ENCODE results near the gene CDK14. TPM values are rescaled to one million over a fixed set of nuclear protein-coding genes. Genes with fewer than 3 reads are reported as not detected.

The CDK14 gene
- total and polyA plus RNA-seq, 2 donors (not counting 1 experiment from before 2014, with no cell fraction given): 23.6 to 41.1 TPM

DNA sequence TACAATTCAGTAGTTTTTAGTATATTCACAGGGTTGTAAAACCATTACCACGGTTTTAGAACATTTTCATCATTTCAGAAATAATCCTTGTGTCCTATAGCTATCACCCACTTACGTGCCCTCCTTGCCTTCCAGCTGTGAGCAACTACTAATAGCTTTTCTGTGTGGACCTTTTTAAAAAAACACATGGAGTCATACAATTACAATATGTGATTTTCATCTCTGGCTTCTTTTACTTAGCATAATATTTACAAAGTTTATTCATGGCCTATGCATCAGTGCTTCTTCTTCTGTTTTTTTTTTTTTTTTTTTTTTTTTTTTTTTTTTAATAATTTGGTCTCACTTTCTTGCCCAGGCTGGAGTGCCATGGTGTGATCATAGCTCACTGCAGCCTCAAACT lies 76.1 kb downstream of the CDK14 start:
- Histone ChIP-seq H3K4me3 (replicated peaks in 1 of 4; ENCODE audit: control extremely low read depth in 1 of 4, insufficient read depth in 1 of 4, low read depth in 3 of 4, low read length in 4 of 4) (no peak overlapping the region), H3K36me3 (ENCODE audit: control insufficient read depth, insufficient read depth, low read length) (no peaks in the 10 kb centered on the region), H3K79me2 (ENCODE audit: control insufficient read depth, insufficient read depth, low read length) (peaks cover 17% of the 10 kb centered on the region), H3K27ac (ENCODE audit: insufficient read depth, low read length) (no peak overlapping the region), H3K9me3 (ENCODE audit: control insufficient read depth, insufficient read depth, low read depth, low read length) (no peaks in the 10 kb centered on the region), H3K4me2 (ENCODE audit: extremely low read depth, insufficient read depth, low read length) (no peak overlapping the region), H3K4me1 (ENCODE audit: control insufficient read depth, extremely low read depth, insufficient read depth, low read length) (no peaks in the 10 kb centered on the region), H3K9ac (ENCODE audit: insufficient read depth, low read length) (no peak overlapping the region), H3K27me3 (ENCODE audit: control insufficient read depth, insufficient read depth, low read length) (no peaks in the 10 kb centered on the region), H4K20me1 (ENCODE audit: control insufficient read depth, extremely low read depth, insufficient read depth, low read length) (no peaks in the 10 kb centered on the region), H2AFZ (ENCODE audit: low read length) (no peak overlapping the region)
- no peak for TF ChIP-seq CTCF (conservative IDR thresholded peaks at IDR 0.05 in 1 of 2, IDR thresholded peaks at IDR 0.05 in 1 of 2; ENCODE audit: low read depth in 1 of 2, low read length in 2 of 2)
- TF ChIP-seq EZH2 (IDR thresholded peaks at IDR 0.05; ENCODE audit: low read length, missing control alignments): no peak
- DNase-seq (ENCODE audit: low read depth in 2 of 2): no peak

DNA sequence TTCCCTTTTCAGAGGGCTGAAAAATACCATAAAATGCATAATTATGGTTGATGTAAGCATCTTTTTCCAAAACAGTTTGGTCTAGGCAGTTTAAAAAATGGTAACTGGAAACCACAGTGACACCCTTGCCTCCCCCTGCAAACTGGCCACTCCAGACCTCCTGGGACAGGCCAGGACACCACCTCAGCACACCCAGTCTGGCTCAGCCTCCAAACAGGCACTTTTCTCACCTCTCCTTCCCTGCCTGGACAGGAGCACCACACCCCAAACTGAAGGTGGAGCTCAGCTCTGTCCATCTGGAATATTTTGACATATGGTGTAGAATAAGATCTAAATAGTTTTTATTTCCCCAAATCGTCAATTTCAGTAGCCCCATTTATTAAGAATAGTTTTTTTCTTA lies 78.5 kb downstream of the CDK14 start:
- Histone ChIP-seq H3K36me3 (ENCODE audit: control insufficient read depth, insufficient read depth, low read length) (no peaks in the 10 kb centered on the region), H4K20me1 (ENCODE audit: control insufficient read depth, extremely low read depth, insufficient read depth, low read length) (no peaks in the 10 kb centered on the region), H3K27ac (ENCODE audit: insufficient read depth, low read length) (no peak overlapping the region), H3K79me2 (ENCODE audit: control insufficient read depth, insufficient read depth, low read length) (peaks cover 23% of the 10 kb centered on the region), H2AFZ (ENCODE audit: low read length) (no peak overlapping the region), H3K9ac (ENCODE audit: insufficient read depth, low read length) (no peak overlapping the region), H3K4me1 (ENCODE audit: control insufficient read depth, extremely low read depth, insufficient read depth, low read length) (peaks cover 3% of the 10 kb centered on the region), H3K9me3 (ENCODE audit: control insufficient read depth, insufficient read depth, low read depth, low read length) (no peaks in the 10 kb centered on the region), H3K4me3 (replicated peaks in 1 of 4; ENCODE audit: control extremely low read depth in 1 of 4, insufficient read depth in 1 of 4, low read depth in 3 of 4, low read length in 4 of 4) (no peak overlapping the region), H3K4me2 (ENCODE audit: extremely low read depth, insufficient read depth, low read length) (no peak overlapping the region), H3K27me3 (ENCODE audit: control insufficient read depth, insufficient read depth, low read length) (no peaks in the 10 kb centered on the region)
- TF ChIP-seq CTCF (conservative IDR thresholded peaks at IDR 0.05 in 1 of 2, IDR thresholded peaks at IDR 0.05 in 1 of 2; ENCODE audit: low read depth in 1 of 2, low read length in 2 of 2) (no peak), EZH2 (IDR thresholded peaks at IDR 0.05; ENCODE audit: low read length, missing control alignments) (no peak)
- DNase-seq (ENCODE audit: low read depth in 2 of 2): no peak

DNA sequence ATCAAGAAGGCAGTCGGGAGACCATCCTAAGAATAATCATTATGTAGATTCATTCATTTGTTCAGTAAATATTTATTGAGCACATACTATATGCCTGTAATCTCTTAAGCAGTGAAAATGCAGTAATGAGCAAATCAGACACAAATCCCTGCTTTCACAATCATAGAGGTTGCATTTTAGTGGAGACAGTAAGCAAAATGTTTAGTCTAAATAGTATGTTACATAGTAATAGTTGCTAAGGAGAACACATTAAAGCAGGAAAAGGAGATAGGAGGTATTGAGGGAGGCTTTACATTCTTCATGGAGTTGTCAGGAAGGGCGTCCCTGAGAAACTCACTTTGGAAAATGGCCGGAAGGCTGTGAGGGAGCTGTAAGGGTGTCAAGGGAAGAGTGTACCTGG lies 79.9 kb downstream of the CDK14 start:
- no peak for DNase-seq (ENCODE audit: low read depth in 2 of 2)
- TF ChIP-seq CTCF (conservative IDR thresholded peaks at IDR 0.05 in 1 of 2, IDR thresholded peaks at IDR 0.05 in 1 of 2; ENCODE audit: low read depth in 1 of 2, low read length in 2 of 2) (no peak), EZH2 (IDR thresholded peaks at IDR 0.05; ENCODE audit: low read length, missing control alignments) (no peak)
- H3K79me2 ChIP-seq (ENCODE audit: control insufficient read depth, insufficient read depth, low read length): peaks cover 18% of the 10 kb centered on the region
- H3K9me3 ChIP-seq (ENCODE audit: control insufficient read depth, insufficient read depth, low read depth, low read length): no peaks in the 10 kb centered on the region
- no peak overlapping the region for H2AFZ ChIP-seq (ENCODE audit: low read length)
- H3K9ac ChIP-seq (ENCODE audit: insufficient read depth, low read length): no peak overlapping the region
- no peak overlapping the region for H3K27ac ChIP-seq (ENCODE audit: insufficient read depth, low read length)
- H3K36me3 ChIP-seq (ENCODE audit: control insufficient read depth, insufficient read depth, low read length): no peaks in the 10 kb centered on the region
- H4K20me1 ChIP-seq (ENCODE audit: control insufficient read depth, extremely low read depth, insufficient read depth, low read length): no peaks in the 10 kb centered on the region
- peaks cover 3% of the 10 kb centered on the region for H3K4me1 ChIP-seq (ENCODE audit: control insufficient read depth, extremely low read depth, insufficient read depth, low read length)
- no peak overlapping the region for H3K4me3 ChIP-seq (replicated peaks in 1 of 4; ENCODE audit: control extremely low read depth in 1 of 4, insufficient read depth in 1 of 4, low read depth in 3 of 4, low read length in 4 of 4)
- H3K27me3 ChIP-seq (ENCODE audit: control insufficient read depth, insufficient read depth, low read length): no peaks in the 10 kb centered on the region
- H3K4me2 ChIP-seq (ENCODE audit: extremely low read depth, insufficient read depth, low read length): no peak overlapping the region

Data from fibroblast of lung (primary cell).